ENCODE data around the gene ECI1.

ECI1 gene

GRCh38 chr16:2229091-2229490 lies 22.3 kb downstream of the ECI1 start:
- no peak overlapping the region for H3K27ac ChIP-seq
- TF ChIP-seq, protein P1, sequence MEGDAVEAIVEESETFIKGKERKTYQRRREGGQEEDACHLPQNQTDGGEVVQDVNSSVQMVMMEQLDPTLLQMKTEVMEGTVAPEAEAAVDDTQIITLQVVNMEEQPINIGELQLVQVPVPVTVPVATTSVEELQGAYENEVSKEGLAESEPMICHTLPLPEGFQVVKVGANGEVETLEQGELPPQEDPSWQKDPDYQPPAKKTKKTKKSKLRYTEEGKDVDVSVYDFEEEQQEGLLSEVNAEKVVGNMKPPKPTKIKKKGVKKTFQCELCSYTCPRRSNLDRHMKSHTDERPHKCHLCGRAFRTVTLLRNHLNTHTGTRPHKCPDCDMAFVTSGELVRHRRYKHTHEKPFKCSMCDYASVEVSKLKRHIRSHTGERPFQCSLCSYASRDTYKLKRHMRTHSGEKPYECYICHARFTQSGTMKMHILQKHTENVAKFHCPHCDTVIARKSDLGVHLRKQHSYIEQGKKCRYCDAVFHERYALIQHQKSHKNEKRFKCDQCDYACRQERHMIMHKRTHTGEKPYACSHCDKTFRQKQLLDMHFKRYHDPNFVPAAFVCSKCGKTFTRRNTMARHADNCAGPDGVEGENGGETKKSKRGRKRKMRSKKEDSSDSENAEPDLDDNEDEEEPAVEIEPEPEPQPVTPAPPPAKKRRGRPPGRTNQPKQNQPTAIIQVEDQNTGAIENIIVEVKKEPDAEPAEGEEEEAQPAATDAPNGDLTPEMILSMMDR (IDR thresholded peaks at IDR 0.05) = no peak
- H3K9me3 ChIP-seq (ENCODE audit: control insufficient read depth, low read length) = no peaks in the 10 kb centered on the region
- no peak overlapping the region for H3K4me3 ChIP-seq (ENCODE audit: low read depth, low read length)
- no peaks in the 10 kb centered on the region for H3K36me3 ChIP-seq (ENCODE audit: control insufficient read depth, insufficient read depth, low read length)
- H3K27me3 ChIP-seq (ENCODE audit: control insufficient read depth, insufficient read depth, low read length) = no peaks in the 10 kb centered on the region
- H3K4me2 ChIP-seq (ENCODE audit: low read length) = no peak overlapping the region
- no peak overlapping the region for H2AFZ ChIP-seq
- H3K4me1 ChIP-seq = no peaks in the 10 kb centered on the region
- H3K79me2 ChIP-seq = peaks cover 26% of the 10 kb centered on the region
- H3K9ac ChIP-seq = no peak overlapping the region

DNA sequence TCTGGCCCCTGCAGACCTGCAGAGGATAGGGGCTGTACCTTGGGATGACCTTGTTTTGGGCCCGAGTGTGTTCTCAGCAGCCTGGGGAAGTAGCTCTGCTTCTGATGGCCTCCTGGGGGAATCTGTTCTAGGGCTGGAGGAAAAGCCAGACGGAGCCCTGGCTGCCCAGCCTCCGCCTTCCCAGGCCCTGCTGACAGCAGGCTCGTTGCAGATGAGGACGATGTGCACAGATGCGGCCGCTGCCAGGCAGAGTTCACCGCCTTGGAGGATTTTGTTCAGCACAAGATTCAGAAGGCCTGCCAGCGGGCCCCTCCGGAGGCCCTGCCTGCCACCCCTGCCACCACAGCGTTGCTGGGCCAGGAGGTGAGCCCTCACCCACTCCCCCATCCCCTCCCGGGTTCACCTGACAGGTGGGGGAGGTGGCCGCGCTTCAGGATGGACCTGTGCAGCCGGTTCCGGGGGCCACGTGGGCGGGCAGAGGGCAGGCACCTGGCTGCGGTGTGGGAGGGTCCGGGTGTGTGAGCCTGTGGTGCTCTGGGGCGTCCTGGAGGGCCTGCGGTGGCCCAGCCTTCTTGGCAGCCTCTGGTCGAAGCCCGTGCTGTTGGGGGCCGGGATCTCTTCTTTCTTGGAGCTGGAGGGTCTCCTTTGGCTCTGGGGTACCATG lies 23.1 kb downstream of the ECI1 start:
- Histone ChIP-seq H3K79me2 (peaks cover 27% of the 10 kb centered on the region), H3K9ac (no peak overlapping the region), H3K36me3 (ENCODE audit: control insufficient read depth, insufficient read depth, low read length) (no peaks in the 10 kb centered on the region), H3K27ac (no peak overlapping the region), H3K9me3 (ENCODE audit: control insufficient read depth, low read length) (no peaks in the 10 kb centered on the region), H3K27me3 (ENCODE audit: control insufficient read depth, insufficient read depth, low read length) (no peaks in the 10 kb centered on the region), H3K4me3 (ENCODE audit: low read depth, low read length) (no peak overlapping the region), H2AFZ (no peak overlapping the region), H3K4me2 (ENCODE audit: low read length) (no peak overlapping the region), H3K4me1 (no peaks in the 10 kb centered on the region)
- TF ChIP-seq, protein P1 (IDR thresholded peaks at IDR 0.05) = no peak

GRCh38 chr16:2226918-2227317 lies 24.5 kb downstream of the ECI1 start:
- no peak overlapping the region for H3K4me2 ChIP-seq (ENCODE audit: low read length)
- no peaks in the 10 kb centered on the region for H3K4me1 ChIP-seq
- H3K9me3 ChIP-seq (ENCODE audit: control insufficient read depth, low read length) = no peaks in the 10 kb centered on the region
- no peaks in the 10 kb centered on the region for H3K27me3 ChIP-seq (ENCODE audit: control insufficient read depth, insufficient read depth, low read length)
- H3K9ac ChIP-seq = no peak overlapping the region
- H3K36me3 ChIP-seq (ENCODE audit: control insufficient read depth, insufficient read depth, low read length) = no peaks in the 10 kb centered on the region
- TF ChIP-seq, protein P1 (IDR thresholded peaks at IDR 0.05) = no peak
- no peak overlapping the region for H3K27ac ChIP-seq
- H2AFZ ChIP-seq = no peak overlapping the region
- H3K4me3 ChIP-seq (ENCODE audit: low read depth, low read length) = no peak overlapping the region
- H3K79me2 ChIP-seq = peaks cover 27% of the 10 kb centered on the region

DNA sequence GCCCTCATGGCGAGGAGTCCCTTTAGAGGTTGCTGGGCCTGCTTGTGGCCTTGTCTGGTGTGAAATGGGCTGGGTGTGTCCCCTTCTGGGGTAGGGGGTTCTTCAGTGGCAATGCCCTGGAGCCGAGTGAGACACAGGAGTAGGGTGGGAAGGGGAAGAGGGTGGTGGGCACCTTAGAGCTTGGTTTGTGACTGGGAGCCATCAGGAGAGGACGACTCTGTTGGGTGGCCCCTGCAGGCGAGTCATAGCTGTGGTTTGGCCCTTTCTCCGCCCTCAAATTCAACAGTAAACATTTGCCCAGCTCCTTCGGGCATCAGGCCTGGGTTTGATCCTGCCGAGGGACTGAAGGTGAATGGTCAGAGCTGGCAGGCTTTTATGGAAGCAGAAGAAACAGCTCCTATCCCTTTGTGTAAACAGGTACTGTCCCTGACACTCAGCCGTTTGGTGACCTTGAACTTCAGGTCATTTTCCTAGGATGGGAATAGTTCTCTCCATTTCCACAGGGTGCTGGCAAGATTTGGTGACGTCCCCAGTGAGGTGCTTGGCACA lies 25.1 kb downstream of the ECI1 start:
- Histone ChIP-seq H3K36me3 (ENCODE audit: control insufficient read depth, insufficient read depth, low read length) (no peaks in the 10 kb centered on the region), H3K27me3 (ENCODE audit: control insufficient read depth, insufficient read depth, low read length) (no peaks in the 10 kb centered on the region), H3K79me2 (peaks cover 27% of the 10 kb centered on the region), H3K4me2 (ENCODE audit: low read length) (no peak overlapping the region), H3K4me1 (no peaks in the 10 kb centered on the region), H2AFZ (no peak overlapping the region), H3K9me3 (ENCODE audit: control insufficient read depth, low read length) (no peaks in the 10 kb centered on the region), H3K27ac (no peak overlapping the region), H3K4me3 (ENCODE audit: low read depth, low read length) (no peak overlapping the region), H3K9ac (no peak overlapping the region)
- TF ChIP-seq, protein P1 (IDR thresholded peaks at IDR 0.05) = no peak
